H1 (cell line): ENCODE data around the gene ACAP3. TPM values are rescaled to one million over a fixed set of nuclear protein-coding genes. Genes with fewer than 3 reads are reported as not detected.

Source experiments
- CTCF ChIA-PET: fragments of 300-600 bp; sonication (Branson Sonifier 250); formaldehyde crosslinking; loops from one replicate; lab custom pipeline; 2021; ENCODE audit not compliant: partially characterized antibody; lab: Charles Lee
- POLR2A ChIA-PET: fragments of 300-600 bp; sonication (Branson Sonifier 250); formaldehyde crosslinking; loops from one replicate; lab custom pipeline; 2021; ENCODE audit warnings: inconsistent platforms; ENCODE audit not compliant: partially characterized antibody; lab: Charles Lee
- DNase-seq, 2 experiments: peaks; one replicate each; pipeline versions ENCODE4 v3.0.0 to v3.0.0-alpha.2; 2010 to 2022; ENCODE audit warnings: low spot score in 2 of 2, low read depth in 1 of 2, mixed read lengths in 1 of 2
- FAIRE-seq: peaks from 2 replicates; lab custom pipeline; 2011; peaks lifted over from hg19 to GRCh38; lab: Jason Lieb, UNC
- H2AFZ ChIP-seq: 2 replicates; pipeline ENCODE4 v1.8.1; 2012; ENCODE audit warnings: low read length, inconsistent platforms
- H2AK5ac ChIP-seq: 2 replicates; pipeline ENCODE4 v1.6.1; 2013; ENCODE audit warnings: low read depth, low read length
- H2BK120ac ChIP-seq: replicated peaks from 2 replicates; pipeline ENCODE3; 2013; ENCODE audit warnings: low read depth, low read length, inconsistent platforms
- H2BK12ac ChIP-seq: 2 replicates; pipeline ENCODE4 v1.6.1; 2013; ENCODE audit warnings: low read depth, low read length
- H2BK15ac ChIP-seq: 2 replicates; pipeline ENCODE4 v1.6.1; 2013; ENCODE audit warnings: low read length
- H2BK20ac ChIP-seq: 2 replicates; pipeline ENCODE4 v1.6.1; 2013; ENCODE audit warnings: low read length
- H2BK5ac ChIP-seq: 2 replicates; pipeline ENCODE4 v1.6.1; 2013; ENCODE audit warnings: low read depth, low read length
- H3K14ac ChIP-seq: 2 replicates; pipeline ENCODE4 v1.6.1; 2013; ENCODE audit warnings: inconsistent platforms; ENCODE audit not compliant: insufficient read length
- H3K18ac ChIP-seq: 2 replicates; pipeline ENCODE4 v1.6.1; 2013; ENCODE audit warnings: low read length; ENCODE audit errors: extremely low read depth
- H3K23ac ChIP-seq: 2 replicates; pipeline ENCODE4 v1.6.1; 2013; ENCODE audit warnings: inconsistent platforms; ENCODE audit not compliant: insufficient read length
- H3K23me2 ChIP-seq: 2 replicates; pipeline ENCODE4 v1.6.1; 2013; ENCODE audit warnings: low read depth, low read length
- H3K27ac ChIP-seq: 2 replicates; pipeline ENCODE4 v1.6.1; 2011; ENCODE audit warnings: low read depth, low read length, inconsistent platforms
- H3K27me3 ChIP-seq, 4 experiments: replicated peaks in 1 of 4; 1 replicate in 1 of 4; 2 replicates in 3 of 4; pipeline versions ENCODE4 v1.6.1 to v1.8.1; 2011 to 2013; ENCODE audit warnings: low read length in 3 of 4, mild to moderate bottlenecking in 3 of 4, inconsistent platforms in 2 of 4, mixed read lengths in 2 of 4, moderate library complexity in 1 of 4; ENCODE audit not compliant: control insufficient read depth in 3 of 4, insufficient read depth in 3 of 4; ENCODE audit errors: extremely low read depth in 1 of 4
- H3K36me3 ChIP-seq, 4 experiments: 2 replicates each; pipeline versions ENCODE4 v1.6.1 to v1.8.1; 2011 to 2013; ENCODE audit warnings: mild to moderate bottlenecking in 4 of 4, low read length in 3 of 4, moderate library complexity in 2 of 4, control low read depth in 1 of 4, inconsistent platforms in 1 of 4; ENCODE audit not compliant: insufficient read depth in 4 of 4, control insufficient read depth in 2 of 4
- H3K4ac ChIP-seq: replicated peaks from 2 replicates; pipeline ENCODE3; 2013; ENCODE audit warnings: low read length, low read depth, mixed read lengths, inconsistent platforms; ENCODE audit not compliant: insufficient read length
- H3K4me1 ChIP-seq, 4 experiments: replicated peaks in 1 of 4; 1 replicate in 1 of 4; 2 replicates in 3 of 4; pipeline versions ENCODE4 v1.6.1 to v1.8.1; 2011 to 2013; ENCODE audit warnings: low read length in 3 of 4, inconsistent platforms in 2 of 4, mixed read lengths in 1 of 4; ENCODE audit not compliant: insufficient read depth in 4 of 4, control insufficient read depth in 3 of 4
- H3K4me2 ChIP-seq, 2 experiments: 2 replicates each; pipeline versions ENCODE4 v1.6.1 to v1.8.1; 2011 to 2013; ENCODE audit warnings: low read depth in 2 of 2, low read length in 2 of 2, control low read depth in 1 of 2, inconsistent platforms in 1 of 2, mild to moderate bottlenecking in 1 of 2; ENCODE audit not compliant: insufficient read depth in 1 of 2
- H3K4me3 ChIP-seq, 4 experiments: fragments of 200-600, 300-600 bp in 1 of 4; sonication (generic), shearing (Covaris generic), sonication (Bioruptor Twin) in 1 of 4; 2 replicates each; pipeline versions ENCODE4 v1.5.1 to v1.8.1; 2011 to 2016; ENCODE audit warnings: low read length in 4 of 4, low read depth in 3 of 4, control low read depth in 2 of 4, inconsistent platforms in 2 of 4, mild to moderate bottlenecking in 2 of 4, mixed read lengths in 1 of 4, moderate library complexity in 1 of 4; ENCODE audit not compliant: insufficient read depth in 2 of 4; ENCODE audit errors: extremely low read depth in 1 of 4
- H3K56ac ChIP-seq: replicated peaks from 2 replicates; pipeline ENCODE3; 2013; ENCODE audit warnings: low read depth, mild to moderate bottlenecking, mixed read lengths, low read length, inconsistent platforms; ENCODE audit not compliant: insufficient read length
- H3K79me1 ChIP-seq: 2 replicates; pipeline ENCODE4 v1.6.1; 2013; ENCODE audit warnings: low read depth, low read length, control low read depth
- H3K79me2 ChIP-seq, 2 experiments: 2 replicates each; pipeline versions ENCODE4 v1.6.1 to v1.8.1; 2012 to 2013; ENCODE audit warnings: low read length in 2 of 2, mild to moderate bottlenecking in 2 of 2, inconsistent platforms in 1 of 2; ENCODE audit not compliant: insufficient read depth in 2 of 2, control insufficient read depth in 1 of 2
- H3K9ac ChIP-seq, 4 experiments: replicated peaks in 1 of 4; 1 replicate in 1 of 4; 2 replicates in 3 of 4; pipeline versions ENCODE4 v1.6.1 to v1.8.1; 2011 to 2013; ENCODE audit warnings: low read depth in 3 of 4, low read length in 3 of 4, control low read depth in 2 of 4, mild to moderate bottlenecking in 2 of 4, moderate library complexity in 2 of 4, inconsistent platforms in 1 of 4; ENCODE audit errors: extremely low read depth in 1 of 4
- H3K9me3 ChIP-seq, 2 experiments: 2 replicates each; pipeline versions ENCODE4 v1.6.1 to v1.8.1; 2012 to 2013; ENCODE audit warnings: mild to moderate bottlenecking in 2 of 2, moderate library complexity in 2 of 2, control low read depth in 1 of 2, inconsistent platforms in 1 of 2, low read depth in 1 of 2, low read length in 1 of 2, mixed read lengths in 1 of 2; ENCODE audit not compliant: insufficient read depth in 2 of 2
- H4K20me1 ChIP-seq, 2 experiments: replicated peaks in 1 of 2; 2 replicates each; pipeline versions ENCODE3 to v1.8.1; 2011 to 2013; ENCODE audit warnings: inconsistent platforms in 2 of 2, low read length in 2 of 2, mild to moderate bottlenecking in 1 of 2; ENCODE audit not compliant: insufficient read depth in 2 of 2, control insufficient read depth in 1 of 2
- H4K5ac ChIP-seq: 2 replicates; pipeline ENCODE4 v1.6.1; 2013; ENCODE audit warnings: low read length, low read depth, mixed read lengths, inconsistent platforms; ENCODE audit not compliant: insufficient read length
- H4K8ac ChIP-seq: 2 replicates; pipeline ENCODE4 v1.8.0; 2013; ENCODE audit warnings: mild to moderate bottlenecking, moderate library complexity, low read length, inconsistent platforms; ENCODE audit not compliant: insufficient read depth; ENCODE audit errors: extremely low read depth
- H4K91ac ChIP-seq: replicated peaks from 2 replicates; pipeline ENCODE3; 2013; ENCODE audit warnings: low read length, mixed read lengths, inconsistent platforms; ENCODE audit not compliant: insufficient read length
- SP4 ChIP-seq: IDR thresholded peaks from 2 replicates; pipeline ENCODE4 v1.6.1; 2012; ENCODE audit warnings: low read length, inconsistent platforms
- TEAD4 ChIP-seq: IDR thresholded peaks from 2 replicates; pipeline ENCODE4 v1.6.1; 2012; ENCODE audit warnings: low read depth, low read length, inconsistent platforms, mixed read lengths
- WGBS, 2 experiments: shearing (Covaris generic) in 1 of 2; methylation state at CpG; one replicate each; pipeline versions ENCODE4 v1.1.6 to v1.1.7; 2013 to 2015; ENCODE audit warnings: low lambda C conversion rate in 2 of 2, mixed read lengths in 2 of 2, inconsistent platforms in 1 of 2, low coverage in 1 of 2, missing lambda C conversion rate in 1 of 2; ENCODE audit not compliant: insufficient replicate concordance in 2 of 2, insufficient coverage in 1 of 2, insufficient read length in 1 of 2; ENCODE audit errors: extremely low coverage in 1 of 2, missing lambda C conversion rate in 1 of 2; 5-methylcytosine and 5-hydroxymethylcytosine counted together
- polyA plus RNA-seq, 7 experiments: library from polyadenylated mRNA; depleted of rRNA in 3 of 7; stranded (reverse) in 5 of 7; unstranded in 2 of 7; fragments of >200 nt in 5 of 7; fragments of 200-250 nt in 2 of 7; gene quantifications; 1 replicate in 5 of 7; 2 replicates in 1 of 7; 4 replicates in 1 of 7; pipeline versions ENCODE4 v1.2.1 to v1.2.3, GENCODE V29; 2011 to 2013; ENCODE audit warnings: missing spikeins in 2 of 7, mixed read lengths in 2 of 7
- total RNA-seq: library from RNA; stranded (reverse); fragmentation: NEBNext Ultra II Directional; extraction: Animal tissue kit (Norgen Biotek cat#: 25700); gene quantifications from 2 replicates; pipeline ENCODE4 v1.2.1, GENCODE V29; 2021

Gene ACAP3
- total and polyA plus RNA-seq, 2 of the 8 experiments (the other 6 are each of a cell fraction or from before 2014, with no cell fraction given) = 14.8 to 28.3 TPM

DNA sequence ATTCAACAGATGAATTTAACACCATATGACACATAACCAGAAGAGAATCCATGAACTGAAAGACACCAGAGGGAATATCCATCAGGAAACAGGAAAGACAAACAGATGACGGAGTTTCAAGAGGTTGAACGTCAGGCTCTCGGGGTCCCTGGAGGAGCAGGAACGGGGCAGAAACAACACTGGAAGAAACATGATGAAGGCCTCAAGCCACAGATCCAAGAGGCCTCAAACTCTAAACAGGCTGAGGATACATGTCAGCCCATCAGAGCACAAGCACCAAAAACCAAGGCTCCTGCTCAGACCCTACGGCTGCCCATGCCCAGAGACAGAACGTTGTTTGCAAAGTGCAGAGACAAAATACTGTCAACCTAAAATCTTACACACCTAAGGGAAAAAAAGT is 9.7 kb upstream of the ACAP3 start:
- no peak for DNase-seq
- Histone ChIP-seq H2AK5ac (no peak overlapping the region), H2BK120ac (no peak overlapping the region), H3K79me2 (peaks cover 5 to 35% of the 10 kb centered on the region in 2 experiments; a peak in 3 of 4 replicates), H3K27ac (no peak overlapping the region), H3K56ac (no peak overlapping the region), H2AFZ (no peak overlapping the region), H3K27me3 (no peaks in the 10 kb centered on the region), H4K91ac (no peak overlapping the region), H3K23ac (no peak overlapping the region), H3K14ac (no peak overlapping the region), H2BK15ac (no peak overlapping the region), H3K18ac (no peak overlapping the region), H2BK20ac (no peak overlapping the region), H3K23me2 (no peaks in the 10 kb centered on the region), H2BK12ac (no peak overlapping the region), H3K4ac (no peak overlapping the region), H3K4me2 (no peak overlapping the region), H3K9ac (no peak overlapping the region), H3K79me1 (peaks cover 25% of the 10 kb centered on the region), H4K5ac (no peak overlapping the region), H3K4me1 (peaks cover 0 to 11% (median 4%) of the 10 kb centered on the region in 4 experiments; a peak in 6 of 7 replicates), H4K8ac (no peak overlapping the region), H3K9me3 (no peaks in the 10 kb centered on the region), H3K4me3 (no peak overlapping the region), H4K20me1 (peaks cover 21 to 30% of the 10 kb centered on the region in 2 experiments), H2BK5ac (no peak overlapping the region), H3K36me3 (peaks cover 14 to 42% (median 29%) of the 10 kb centered on the region in 4 experiments)
- FAIRE-seq = no peak
- 96% methylated on average over 6 of the region's 6 CpGs; no CpG with 5 or more reads in 1 of the 2 experiments for WGBS, 2 experiments
- POLR2A ChIA-PET = interaction anchor here (0.7 to 10.1 kb wide), 7 partner anchors 8 to 81 kb away, joined by 3 to 134 read pairs (median 3); partner anchors contain the start of genes CCNL2 and TAS1R3
- CTCF ChIA-PET = interaction anchor here (0.7 to 1.1 kb wide), 4 partner anchors 17 to 375 kb away, joined by 3 to 4 read pairs (median 3); no protein-coding TSS in a partner anchor
- TF ChIP-seq TEAD4 (no peak), SP4 (no peak)
